CD1c-positive myeloid dendritic cell (primary cell): ENCODE results near the gene BICRA.
A peak's percentile ranks its signal among the peaks of the same experiment; 100 is the strongest.
"Not testable (repeated sequence)": the region's sequence is repeated elsewhere in the genome, so short reads cannot be mapped to it uniquely, and the experiment has no call there.

ENCODE experiments used
- DNase-seq: peaks from one replicate; pipeline ENCODE4 v3.0.0-alpha.2; 2016; ENCODE audit errors: extremely low spot score

BICRA gene

GRCh38 chr19:47663435-47663910, 54.5 kb downstream of the BICRA start:
- peak; percentile 25 for DNase-seq

- DNase-seq: peak; percentile 93
Observed at GRCh38 chr19:47663911-47664771, 55.2 kb downstream of the BICRA start.

DNA sequence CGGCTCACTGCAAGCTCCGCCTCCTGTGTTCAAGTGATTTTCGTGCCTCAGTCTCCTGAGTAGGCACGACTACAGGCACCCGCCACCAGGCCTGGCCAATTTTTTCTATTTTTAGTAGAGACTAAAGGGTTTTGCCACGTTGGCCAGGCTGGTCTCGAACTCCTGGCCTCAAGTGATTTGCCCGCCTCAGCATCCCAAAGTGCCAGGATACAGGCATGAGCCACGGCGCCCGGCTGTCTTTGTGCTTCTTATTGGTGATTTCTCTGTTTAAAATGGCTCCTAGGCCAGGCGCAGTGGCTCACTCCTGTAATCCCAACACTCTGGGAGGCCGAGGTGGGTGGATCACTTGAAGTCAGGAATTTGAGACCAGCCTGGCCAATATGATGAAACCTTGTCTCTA, 59.6 kb downstream of the BICRA start:
- DNase-seq: not testable (repeated sequence)

GRCh38 chr19:47670736-47671135, 61.8 kb downstream of the BICRA start:
- no peak for DNase-seq

DNA sequence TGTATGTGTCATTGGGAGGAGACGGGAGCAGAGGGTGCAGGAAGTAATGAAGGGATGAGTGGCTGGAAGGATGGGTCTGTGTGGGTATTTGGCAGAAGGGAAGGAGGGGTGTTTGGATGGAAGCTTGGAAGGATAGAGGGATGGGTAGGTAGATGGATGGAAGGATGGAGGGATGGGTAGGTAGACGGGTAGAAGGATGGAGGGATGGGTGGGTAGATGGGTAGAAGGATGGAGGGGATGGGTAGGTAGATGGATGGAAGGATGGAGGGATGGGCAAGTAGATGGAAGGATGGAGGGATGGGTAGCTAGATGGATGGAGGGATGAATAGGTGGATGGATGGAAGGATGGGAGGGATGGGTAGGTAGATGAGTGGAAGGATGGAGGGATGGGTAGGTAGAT, 62.6 kb downstream of the BICRA start:
- DNase-seq: no peak

DNA sequence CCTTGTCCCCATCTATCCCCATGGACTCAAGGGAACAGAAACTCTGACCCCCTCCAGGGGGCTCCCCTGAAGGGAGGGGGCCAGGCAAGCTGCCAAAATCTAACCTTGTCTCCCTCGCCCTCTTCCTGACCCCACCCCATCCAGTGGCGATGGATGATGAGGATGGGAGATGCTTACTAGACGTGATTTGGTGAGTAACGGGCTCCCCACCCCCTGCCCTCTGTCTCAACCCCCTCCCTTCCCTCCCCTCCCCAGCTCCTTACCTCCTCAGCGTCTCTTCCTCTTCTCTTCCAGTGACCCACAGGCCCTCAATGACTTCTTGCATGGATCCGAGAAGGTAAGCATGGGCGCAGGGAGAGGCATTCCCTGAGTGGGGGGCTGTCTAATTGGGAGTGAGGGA, 64.5 kb downstream of the BICRA start:
- no peak for DNase-seq

GRCh38 chr19:47674548-47674947, 65.6 kb downstream of the BICRA start:
- no peak for DNase-seq

- no peak for DNase-seq
Observed at GRCh38 chr19:47675271-47675670, 66.3 kb downstream of the BICRA start.

DNA sequence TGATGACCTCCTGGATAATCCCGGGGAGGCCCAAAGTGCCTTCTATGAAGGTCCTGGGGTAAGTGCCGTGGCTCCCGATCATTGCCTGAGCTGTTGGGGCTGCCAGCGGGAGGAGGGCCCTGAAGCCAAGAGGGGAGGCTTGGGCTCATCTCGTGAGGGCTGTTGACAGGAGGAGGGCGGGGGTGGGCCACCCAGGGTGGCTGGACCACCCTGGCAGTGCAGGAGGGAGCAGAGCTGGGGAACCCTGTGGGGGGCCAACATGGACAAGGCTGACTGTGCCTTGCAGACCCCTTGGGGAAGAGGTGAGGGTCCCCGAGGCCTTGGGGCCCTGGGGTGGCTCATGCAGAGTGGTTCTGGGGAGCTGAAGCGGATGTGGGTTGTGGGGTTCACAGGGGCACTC, 66.9 kb downstream of the BICRA start:
- no peak for DNase-seq

GRCh38 chr19:47676811-47677210, 67.9 kb downstream of the BICRA start:
- DNase-seq: no peak

DNA sequence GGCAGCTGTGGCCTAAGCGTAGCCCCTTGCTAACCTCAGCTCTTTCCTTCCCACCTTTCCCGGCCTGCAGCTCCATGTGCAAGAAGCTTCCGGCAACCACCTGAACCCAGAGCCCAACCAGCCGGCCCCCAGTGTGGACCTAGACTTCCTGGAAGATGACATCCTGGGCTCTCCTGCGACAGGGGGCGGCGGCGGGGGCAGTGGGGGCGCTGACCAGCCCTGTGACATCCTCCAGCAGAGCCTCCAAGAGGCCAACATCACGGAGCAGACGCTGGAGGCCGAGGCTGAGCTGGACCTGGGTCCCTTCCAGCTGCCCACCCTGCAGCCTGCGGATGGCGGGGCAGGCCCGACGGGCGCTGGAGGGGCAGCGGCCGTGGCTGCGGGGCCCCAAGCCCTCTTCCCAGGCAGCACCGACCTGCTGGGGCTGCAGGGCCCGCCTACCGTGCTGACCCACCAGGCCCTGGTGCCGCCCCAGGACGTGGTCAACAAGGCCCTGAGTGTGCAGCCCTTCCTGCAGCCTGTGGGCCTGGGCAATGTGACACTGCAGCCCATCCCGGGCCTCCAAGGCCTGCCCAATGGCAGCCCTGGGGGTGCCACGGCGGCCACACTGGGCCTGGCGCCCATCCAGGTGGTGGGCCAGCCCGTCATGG, 70.4 kb downstream of the BICRA start:
- no peak for DNase-seq

- no peak for DNase-seq
Observed at GRCh38 chr19:47679922-47680857, 71.3 kb downstream of the BICRA start.

GRCh38 chr19:47680858-47681332, 72.0 kb downstream of the BICRA start:
- no peak for DNase-seq

GRCh38 chr19:47681388-47681787, 72.5 kb downstream of the BICRA start:
- DNase-seq: no peak

DNA sequence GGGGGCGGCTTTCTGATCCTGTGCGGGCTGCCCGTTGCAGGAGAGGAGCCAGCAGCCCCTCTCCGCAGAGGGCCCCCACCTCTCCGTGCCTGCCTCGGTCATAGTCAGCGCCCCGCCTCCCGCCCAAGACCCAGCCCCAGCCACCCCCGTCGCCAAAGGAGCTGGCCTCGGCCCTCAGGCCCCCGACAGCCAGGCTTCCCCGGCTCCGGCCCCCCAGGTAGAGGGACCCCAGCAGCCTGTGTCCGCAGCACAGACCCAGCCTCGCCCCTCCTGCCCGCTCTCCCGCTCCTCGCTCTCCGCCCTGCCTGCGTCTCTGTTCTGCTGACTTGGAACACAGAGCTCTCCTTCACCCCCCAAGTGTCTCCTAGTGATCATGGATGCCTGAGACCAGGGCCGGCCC, 73.0 kb downstream of the BICRA start:
- no peak for DNase-seq

GRCh38 chr19:47682939-47683338, 74.0 kb downstream of the BICRA start:
- no peak for DNase-seq

DNA sequence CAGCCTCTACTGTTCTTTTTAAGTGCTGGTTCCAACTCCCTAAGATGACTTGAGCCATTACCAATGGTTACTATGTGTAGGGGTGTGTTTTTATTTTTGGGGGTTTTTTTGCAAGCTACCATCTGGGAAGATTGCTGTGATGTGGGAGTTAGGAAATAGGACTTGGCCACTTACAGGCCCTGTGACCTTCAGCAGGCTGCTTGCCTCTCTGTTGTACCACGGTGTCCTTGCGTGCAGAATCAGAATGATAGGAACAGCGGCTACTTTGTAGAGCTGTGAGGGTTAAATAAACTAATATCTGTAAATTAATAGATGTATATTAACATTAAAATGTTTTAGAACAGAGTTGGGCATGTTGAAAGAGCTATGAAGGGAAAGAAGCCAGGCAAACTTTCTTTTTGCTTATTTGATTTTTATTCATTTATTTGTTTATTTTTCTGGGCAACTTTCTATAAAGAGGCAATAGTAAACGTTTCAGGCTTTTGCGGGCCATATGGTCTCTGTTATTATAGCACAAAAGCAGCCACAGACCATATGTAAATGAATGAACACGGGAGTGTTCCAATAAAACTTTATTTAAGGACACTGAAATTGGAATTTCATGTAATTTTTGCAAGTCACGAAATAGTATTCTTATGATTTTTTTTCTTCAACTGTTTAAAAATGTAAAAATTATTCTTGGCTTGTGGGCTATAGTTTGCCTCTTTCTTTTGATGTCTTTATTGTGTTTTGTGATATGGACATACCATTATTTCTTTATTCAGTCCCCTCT, 77.9 kb downstream of the BICRA start:
- no peak for DNase-seq

DNA sequence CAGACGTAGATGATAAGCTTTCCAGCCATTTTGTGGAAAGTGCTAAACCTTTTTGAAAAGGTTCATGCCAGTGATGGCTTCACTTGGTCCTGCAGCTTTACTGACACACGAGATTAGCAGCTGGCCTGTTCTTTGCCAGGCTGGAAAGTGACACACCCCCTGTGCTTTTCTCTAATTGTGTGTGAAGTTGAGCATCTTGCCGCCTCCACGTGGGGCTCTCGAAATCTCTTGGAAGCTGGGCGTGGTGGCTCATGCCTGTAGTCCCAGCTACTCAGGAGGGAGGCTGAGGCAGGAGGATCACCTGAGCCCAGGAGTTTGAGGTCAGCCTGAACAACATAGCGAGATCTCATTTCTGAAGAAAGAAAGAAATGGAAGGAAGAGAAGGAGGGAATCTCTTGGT, 79.0 kb downstream of the BICRA start:
- DNase-seq: no peak

- DNase-seq: no peak
Observed at GRCh38 chr19:47691090-47691489, 82.2 kb downstream of the BICRA start.

DNA sequence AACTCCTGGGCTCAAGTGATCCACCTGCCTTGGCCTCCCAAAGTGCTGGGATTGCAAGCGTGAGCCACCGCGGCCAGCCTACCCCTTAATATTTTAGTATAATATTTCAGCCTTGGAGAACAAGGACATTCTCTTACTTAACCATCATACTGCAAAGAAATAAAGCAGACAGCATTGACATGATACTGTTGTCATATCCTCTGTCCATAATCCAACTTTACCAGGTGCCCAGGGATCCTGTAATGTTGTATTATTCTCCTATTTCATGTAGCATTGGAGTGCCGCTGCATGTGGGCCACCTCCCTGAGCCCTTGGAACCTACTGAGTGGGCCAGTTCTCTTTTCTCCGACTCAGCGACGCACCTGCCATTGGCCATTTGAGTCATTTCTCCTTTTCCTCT, 82.8 kb downstream of the BICRA start:
- no peak for DNase-seq

DNA sequence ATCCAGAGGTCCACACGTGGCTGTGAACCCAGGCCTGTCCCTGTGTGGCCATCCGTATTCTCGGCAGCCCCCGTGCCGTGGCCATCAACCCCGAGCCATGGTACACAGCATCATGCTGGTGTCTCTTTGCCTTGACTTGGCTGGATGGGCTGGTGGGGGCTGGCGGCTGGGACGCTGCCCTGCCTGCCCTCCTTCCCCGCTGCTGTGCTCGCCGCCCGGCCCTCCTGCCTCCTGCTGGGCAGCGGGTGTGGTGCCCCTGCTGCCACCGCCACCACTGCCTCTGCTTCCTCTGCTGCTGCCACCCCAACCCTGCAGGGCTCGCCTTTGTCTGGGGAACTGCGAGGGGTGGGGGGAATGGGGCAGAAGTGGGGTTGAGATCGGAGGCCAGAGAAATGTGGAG, 84.6 kb downstream of the BICRA start:
- no peak for DNase-seq
